Measurements from ENCODE around the gene PDLIM3.
"Not testable (repeated sequence)": the region's sequence is repeated elsewhere in the genome, so short reads cannot be mapped to it uniquely, and the experiment has no call there.

Gene PDLIM3, protein sequence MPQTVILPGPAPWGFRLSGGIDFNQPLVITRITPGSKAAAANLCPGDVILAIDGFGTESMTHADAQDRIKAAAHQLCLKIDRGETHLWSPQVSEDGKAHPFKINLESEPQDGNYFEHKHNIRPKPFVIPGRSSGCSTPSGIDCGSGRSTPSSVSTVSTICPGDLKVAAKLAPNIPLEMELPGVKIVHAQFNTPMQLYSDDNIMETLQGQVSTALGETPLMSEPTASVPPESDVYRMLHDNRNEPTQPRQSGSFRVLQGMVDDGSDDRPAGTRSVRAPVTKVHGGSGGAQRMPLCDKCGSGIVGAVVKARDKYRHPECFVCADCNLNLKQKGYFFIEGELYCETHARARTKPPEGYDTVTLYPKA

DNA sequence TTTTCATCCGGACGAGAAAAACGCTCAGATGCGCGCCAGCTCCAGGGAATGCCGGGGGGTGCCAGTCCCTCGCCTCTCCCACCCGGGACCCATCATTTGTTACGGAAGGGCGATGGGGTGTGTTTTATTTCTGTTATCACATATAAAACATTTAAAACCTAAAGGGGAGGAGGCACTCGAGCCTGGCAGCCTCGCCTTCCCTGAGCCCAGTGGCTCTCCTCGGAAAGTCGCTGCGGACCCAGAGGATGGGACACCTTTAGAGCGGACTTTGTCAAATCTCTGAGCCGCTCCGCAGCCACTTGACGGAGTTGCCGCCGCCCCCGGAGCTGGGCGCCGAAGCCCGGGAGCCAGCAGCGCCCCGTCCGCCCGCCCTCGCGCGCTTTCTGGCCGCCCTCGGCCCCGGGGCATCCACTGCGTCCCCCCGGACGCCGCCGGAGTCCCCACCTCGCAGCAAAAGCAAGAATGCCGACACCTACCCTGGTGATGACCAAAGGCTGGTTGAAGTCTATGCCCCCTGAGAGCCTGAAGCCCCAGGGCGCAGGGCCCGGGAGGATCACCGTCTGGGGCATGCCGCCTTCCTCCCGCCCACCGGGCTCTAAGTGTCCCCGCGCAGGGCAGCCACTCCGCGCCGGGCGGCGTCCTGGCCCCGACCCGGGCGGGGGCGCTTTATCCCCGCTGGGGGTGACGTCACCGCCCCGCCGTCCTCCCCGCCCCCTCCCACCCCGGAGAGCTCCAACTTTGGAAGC is at the start of gene PDLIM3:
PDLIM3 (minus strand) TSS at position 642 of the 746 bp plus-strand sequence; CDS start at position 569, 73 bp downstream.
- no peak for DNase-seq (ENCODE audit: low read depth)

DNA sequence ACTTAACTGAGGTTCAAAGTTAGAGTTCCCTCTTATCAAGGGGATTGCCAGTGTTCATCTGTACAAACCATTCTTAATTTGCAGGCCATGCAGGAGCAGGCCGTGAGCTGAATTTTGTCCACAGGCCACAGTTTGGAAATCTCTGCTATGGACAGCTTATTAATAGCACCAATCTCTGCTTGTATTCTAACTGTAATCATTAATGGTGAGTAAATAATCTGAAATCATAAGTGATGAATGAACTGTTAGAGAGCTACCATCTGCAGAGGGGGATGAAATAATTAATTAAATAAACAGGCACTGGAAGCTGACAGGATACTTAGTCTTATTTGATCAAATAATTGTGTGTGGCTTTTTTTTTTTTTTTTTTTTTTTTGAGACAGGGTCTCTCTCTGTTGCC is 48.5 kb upstream of the PDLIM3 start:
- DNase-seq (ENCODE audit: low read depth): no peak

DNA sequence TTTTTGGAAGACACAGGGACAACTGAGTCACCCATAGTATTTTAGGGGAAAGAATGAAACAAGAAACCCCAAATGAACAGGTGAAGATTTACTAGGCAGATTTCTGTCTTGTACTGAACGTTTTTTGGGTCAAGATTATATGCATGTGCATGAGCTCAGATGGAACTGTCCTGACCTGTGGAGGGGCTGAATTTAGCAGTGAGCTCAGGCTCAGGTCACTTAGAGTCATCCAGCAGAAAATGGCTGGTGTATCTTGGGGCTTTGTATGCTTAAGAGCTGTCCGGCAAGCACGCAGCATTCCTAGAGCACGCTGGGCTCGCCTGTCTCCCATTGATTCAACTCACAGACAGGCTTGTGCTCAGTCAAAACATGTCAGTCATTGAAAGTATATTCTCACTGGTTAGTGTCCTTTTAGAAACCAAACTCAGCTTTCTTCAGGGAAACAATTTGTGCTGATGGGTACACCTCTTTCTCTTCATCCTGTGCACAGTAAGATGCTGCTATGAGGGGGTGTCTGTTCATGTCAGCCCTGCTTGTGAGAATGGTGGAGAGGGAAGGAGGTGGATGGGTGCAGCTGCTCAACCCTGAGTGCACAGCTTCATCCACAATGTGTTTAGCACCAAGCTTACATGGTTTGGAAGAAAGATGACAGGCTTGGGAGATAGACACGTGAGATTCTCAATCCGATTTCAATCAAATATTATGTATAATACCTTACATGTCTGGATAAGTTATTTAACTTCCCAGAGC is 47.5 kb upstream of the PDLIM3 start:
- no peak for DNase-seq (ENCODE audit: low read depth)

DNA sequence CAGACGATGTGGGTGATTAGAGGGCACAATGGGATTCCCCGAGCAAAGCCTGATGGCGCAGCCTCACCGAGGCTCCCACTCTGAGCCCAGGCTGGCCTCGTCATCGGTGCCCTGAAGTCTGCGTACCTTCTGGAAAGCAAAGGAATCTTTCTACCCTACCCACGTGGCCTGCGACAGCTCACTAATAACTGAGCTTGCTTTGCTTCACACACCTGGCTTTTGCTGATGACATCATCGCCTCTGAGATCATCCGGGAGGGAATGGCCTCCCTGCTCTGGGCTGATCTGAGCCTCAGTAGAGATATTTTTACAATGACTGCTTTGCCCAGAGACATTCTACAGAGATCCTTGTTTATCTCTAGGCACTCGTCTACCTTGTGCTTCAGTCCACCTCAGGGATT is 45.4 kb upstream of the PDLIM3 start:
- DNase-seq (ENCODE audit: low read depth): no peak

DNA sequence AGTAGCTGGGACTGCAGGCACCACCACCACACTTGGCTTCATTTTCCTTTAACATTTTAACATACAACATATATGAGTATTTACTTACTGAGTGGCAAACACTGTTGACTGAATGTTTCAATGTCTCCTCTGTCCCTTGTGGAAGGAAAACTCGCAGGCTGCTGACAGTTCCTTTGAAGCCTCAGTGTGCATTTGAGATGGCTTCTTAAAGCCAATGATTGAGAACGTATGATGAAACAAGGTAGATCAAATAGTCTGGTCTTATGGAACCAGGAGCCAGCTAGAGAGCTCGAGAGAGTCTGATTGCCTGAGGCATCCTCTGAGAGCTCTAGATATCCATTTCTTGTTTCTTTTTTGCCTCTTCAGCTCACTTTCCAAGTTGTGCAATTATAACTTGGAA is 43.0 kb upstream of the PDLIM3 start:
- no peak for DNase-seq (ENCODE audit: low read depth)

DNA sequence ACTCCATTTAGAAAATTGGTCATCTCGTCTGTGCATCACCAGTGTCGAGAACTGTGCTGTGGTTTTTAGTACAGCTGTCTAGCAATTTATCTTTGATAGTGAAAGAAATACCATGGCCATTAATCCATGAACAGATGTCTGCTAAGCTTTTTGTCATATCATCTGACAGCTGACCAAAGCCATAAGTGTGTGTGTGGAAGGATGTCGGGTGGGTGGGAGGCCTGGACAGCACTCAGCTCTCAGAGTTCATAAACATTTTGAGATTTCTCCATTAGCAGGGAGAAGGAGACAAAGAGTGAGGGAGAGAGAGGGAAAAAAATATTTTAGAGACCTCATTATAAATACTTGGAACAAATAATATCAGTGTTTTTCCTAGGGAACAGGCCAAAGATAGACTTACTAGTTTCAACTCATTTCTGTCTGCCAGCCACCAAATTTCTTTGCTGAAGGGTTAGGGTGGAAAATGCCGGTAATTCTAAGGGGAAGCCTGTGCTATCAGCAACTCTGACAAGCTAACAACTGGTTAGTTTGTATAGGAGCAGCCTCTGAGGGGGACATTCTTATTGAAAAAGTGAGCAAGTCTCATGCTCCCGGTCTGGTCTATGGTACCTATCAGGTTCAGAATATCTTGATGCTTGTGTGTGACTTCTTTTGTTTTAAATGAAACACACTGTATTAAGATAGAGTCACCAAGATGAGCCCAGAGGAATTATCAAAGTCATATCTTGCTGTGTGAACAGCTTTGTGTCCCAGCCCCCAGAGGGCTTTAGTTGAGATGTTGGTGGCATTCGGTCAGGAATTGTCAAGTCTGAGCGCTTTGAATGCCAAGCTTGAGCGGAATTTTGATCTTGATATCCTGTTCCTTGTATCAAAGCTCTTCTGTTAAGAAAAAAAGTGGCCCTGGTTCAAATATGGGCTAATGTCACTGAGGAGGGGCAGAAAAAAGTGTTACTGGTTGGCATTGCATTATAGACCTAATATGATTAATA is 41.9 kb upstream of the PDLIM3 start:
- DNase-seq (ENCODE audit: low read depth): no peak

DNA sequence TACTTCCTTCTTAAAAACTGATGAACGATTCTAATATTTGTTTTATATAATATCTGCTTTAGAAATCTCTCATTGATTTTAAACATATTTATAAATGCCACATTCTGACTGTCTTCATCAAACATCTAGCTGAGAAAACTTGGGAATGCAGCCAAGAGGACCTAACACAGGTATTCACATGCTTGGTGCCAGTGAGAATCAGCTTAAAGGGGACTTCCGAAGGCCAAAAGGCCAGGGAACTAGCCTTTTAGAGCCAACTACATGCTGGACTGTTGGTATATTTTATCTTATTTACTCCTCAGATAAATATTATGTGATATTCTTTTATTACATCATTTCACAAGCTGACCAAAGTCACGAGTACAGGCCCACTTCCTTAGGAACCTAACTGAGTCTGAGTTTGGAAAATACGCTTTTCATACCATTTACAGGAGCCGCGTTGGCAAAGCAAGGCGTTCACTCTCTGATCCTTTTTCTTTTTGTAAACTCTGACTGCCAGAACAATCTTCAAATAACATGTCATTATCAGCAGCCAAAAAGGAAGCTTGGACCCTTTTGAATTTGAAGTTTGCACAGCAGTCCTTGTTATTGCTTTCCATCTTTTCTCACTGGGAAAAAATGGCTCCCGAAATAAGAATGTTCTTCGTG is 41.1 kb upstream of the PDLIM3 start:
- DNase-seq (ENCODE audit: low read depth): no peak

DNA sequence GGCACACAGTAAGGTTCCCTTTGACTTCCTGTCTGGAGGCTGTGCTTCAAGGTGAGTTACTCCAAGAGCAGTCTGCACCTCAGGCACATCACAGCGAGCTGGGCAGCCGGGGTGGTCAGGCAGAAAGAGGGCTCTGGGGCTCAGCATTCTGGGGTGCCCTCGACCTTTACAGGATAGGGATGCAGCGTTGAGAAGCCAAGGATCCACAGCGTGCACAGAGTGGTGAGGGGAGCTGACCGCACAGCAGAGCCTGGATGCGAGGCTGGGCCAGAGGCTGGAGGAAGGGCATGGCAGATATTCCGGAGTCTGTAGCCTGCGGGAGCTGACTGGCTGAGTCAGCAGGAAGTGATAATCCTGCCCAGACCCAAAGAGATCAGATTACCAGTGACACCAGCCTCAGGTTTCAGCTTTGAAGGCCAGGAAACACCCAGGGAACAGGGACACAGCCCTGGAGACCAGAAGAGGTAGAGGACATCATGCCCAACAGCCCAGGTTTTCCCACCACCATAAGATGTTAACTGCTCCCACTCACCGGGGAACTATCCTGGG is 38.4 kb upstream of the PDLIM3 start:
- DNase-seq (ENCODE audit: low read depth): peak; percentile 47

DNA sequence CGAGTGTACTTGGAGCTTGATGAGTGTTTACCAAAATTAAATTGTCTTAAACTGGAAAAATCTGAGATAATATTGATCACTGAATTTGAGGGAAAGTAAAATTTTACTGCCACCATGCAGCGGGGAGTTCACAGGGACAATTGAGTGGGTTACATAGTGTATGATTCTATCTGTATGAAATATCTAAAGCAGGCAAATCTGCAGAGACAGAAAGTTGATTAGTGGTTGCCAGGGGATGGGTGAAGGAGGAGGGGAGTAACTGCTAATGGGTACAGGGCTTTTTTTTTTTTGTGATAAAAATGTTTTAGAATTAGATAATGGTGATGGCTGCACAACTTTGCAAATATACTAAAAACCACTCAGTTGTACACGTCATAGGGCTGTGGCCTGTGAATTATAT is 35.4 kb upstream of the PDLIM3 start:
- no peak for DNase-seq (ENCODE audit: low read depth)

DNA sequence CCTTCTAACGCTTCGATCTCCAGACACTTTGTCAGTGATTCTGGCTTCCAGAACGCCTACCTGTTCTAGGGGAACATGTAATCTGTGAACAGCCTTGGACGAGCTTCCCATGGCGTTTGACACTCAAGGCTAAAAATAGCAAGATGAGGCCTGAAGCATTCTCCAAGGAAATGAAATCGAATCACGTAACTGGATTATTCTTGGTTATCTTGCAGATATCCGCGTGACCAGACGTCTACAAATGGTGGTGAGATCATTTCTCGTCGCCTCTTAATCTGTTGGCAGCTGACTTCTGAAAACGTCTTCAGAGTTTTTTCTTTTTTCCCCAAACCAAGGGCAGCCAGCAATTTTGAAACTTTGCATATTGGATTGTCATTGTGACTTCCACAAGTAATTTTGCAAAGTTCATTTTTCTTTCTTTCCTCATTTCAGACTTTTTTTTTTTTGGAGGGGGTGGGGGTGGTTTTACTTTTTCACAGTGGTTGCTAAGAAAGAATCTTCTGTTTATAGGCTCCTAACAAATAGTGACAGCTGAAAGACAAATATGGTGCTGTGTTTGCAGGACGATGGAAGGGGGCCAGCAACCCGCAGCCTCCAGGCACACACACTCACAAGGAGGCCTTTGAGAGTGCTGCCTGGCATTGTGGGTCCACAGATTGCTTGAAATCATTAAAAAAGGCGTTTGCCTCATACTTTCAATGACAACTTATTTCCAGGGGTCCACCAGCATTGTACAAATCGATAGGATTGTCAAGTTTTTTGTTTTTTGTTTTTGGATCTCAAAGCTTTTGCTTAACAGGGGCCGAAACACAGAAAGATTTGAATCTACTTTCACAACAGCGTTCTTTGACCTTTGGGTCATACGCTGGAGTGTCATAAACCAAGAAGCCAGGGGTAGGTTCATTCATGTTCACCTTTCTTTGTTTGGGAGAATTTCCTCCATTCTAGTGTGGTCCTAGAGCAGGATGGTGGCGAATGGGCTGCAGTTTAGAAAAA is 32.4 kb upstream of the PDLIM3 start:
- peak; percentile 36 for DNase-seq (ENCODE audit: low read depth)

DNA sequence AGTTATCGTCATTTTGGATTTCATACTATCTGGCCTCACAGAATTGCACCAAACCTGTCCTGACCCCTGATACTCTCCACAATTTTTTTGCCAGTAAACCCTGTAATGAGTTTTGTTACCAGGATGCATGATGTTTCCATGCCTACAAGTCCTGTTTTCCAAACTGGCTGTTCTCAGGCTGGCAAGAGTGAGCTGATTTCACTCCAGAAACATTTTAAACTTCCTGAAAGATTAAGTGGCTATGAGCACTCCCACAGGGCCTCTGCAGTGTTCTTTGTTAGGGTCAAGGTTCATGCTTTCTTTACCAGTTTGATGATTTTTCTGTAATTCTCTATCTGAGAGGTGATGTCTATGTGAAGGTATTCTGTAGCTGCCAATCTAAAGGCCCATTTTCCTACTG is 31.7 kb upstream of the PDLIM3 start:
- DNase-seq (ENCODE audit: low read depth): peak; percentile 89

DNA sequence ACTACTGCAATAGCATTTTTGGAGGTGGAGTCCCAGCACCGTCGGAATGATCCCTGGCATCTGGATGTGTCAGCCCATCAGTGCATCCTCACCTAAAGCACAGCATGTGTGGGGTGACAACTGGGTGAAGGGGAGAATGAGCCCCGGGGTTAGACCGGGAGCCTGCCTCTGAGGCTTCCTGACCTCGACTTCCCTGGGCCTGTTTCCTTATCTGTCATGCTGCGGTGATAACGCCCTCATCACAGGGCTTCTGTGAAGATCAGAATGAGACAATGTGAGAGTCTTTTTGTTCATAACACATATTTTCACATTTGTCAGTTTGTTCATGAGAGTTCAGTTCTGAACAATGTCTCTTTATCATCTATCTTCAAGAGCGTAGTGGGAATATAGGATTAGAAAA is 31.1 kb upstream of the PDLIM3 start:
- no peak for DNase-seq (ENCODE audit: low read depth)

DNA sequence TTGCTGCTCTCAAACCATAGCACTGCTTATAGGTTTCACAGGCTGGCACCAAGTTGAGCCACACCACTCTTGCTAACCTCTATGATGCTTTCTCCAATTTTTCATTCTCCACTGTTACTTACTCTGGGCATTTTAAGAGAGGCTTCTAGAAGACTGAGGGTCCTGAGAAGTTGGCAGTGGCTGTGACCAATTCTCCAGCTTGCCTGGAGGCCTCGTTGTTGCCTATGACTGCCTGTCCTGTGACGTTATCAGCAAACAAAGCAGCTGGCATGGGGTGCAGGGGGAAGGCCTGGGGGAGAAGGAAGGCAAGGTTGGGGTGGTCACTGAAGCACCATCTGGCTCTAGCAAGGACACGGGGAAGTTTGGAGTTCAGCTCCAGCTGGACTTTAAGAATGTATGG is 30.4 kb upstream of the PDLIM3 start:
- DNase-seq (ENCODE audit: low read depth): no peak

DNA sequence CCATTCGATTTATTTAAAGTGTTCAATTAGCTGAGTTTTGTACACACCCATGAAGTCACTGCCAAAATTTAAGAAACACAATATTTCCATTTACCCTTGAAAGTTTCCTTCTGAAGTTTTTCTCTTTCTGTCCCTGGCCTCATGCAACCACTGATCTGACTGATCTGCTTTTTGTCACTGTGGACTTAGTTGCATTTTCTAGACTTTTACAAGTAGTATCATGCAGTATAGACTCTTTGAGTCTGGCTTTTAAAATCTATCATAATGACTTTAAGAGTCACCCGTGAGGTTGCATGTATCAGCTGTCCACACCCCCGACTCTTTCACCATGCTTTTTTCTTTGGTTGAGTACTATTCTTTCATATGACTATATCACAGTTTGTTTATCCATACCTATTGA is 29.0 kb upstream of the PDLIM3 start:
- DNase-seq (ENCODE audit: low read depth): no peak

DNA sequence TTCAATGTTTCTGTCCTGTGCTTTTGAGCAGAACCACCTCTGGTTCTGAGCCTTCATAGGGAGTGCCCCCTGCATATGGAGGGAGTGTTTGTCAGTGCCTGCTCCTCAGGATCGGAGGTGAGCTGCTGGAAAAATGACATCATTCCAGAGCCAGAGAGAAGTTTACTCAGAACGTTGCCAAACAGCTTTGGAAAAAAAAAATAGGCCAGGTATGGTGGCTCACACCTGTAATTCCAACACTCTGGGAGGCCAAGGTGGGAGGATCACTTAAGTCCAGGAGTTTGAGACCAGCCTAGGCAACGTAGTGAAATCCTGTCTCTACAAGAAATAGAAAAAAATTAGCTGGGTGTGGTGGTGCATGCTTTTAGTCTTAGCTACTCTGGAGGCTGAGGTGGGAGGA is 27.2 kb upstream of the PDLIM3 start:
- DNase-seq (ENCODE audit: low read depth): no peak

DNA sequence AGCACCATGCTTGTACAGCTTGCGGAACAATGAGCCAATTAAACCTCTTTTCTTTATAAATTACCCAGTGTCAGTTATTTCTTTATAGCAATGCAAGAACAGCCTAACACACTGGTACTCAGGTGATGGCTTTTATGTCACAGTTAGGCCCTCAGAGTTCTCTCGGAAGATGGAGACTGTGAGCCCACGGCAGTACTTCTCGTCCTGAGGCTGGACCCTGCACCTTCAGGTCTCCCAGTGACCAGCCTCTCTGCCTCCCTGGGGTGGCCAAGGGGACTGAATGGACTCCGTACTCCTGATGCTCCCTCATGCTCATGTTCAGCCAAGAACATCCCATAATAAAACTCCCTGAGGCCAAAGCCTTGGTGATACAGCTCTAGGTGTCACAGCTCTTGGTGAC is 25.0 kb upstream of the PDLIM3 start:
- DNase-seq (ENCODE audit: low read depth): no peak

DNA sequence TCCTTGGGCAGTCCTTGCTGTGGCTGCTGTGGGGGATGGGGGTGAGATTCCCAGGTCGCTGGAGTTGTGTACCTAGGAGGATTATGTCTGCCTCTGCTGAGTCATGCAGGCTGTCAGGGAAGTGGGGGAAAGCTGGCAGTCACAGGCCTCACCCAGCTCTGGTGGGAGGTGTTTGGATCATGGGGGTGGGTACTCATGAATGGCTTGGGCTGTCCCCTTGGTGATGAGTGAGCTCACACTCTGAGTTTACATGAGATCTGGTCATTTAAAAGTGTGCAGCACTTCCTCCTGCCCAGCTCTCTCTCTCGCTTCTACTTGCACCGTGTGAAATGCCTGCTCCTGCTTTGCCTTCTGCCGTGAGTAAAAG is 24.6 kb upstream of the PDLIM3 start:
- no peak for DNase-seq (ENCODE audit: low read depth)

DNA sequence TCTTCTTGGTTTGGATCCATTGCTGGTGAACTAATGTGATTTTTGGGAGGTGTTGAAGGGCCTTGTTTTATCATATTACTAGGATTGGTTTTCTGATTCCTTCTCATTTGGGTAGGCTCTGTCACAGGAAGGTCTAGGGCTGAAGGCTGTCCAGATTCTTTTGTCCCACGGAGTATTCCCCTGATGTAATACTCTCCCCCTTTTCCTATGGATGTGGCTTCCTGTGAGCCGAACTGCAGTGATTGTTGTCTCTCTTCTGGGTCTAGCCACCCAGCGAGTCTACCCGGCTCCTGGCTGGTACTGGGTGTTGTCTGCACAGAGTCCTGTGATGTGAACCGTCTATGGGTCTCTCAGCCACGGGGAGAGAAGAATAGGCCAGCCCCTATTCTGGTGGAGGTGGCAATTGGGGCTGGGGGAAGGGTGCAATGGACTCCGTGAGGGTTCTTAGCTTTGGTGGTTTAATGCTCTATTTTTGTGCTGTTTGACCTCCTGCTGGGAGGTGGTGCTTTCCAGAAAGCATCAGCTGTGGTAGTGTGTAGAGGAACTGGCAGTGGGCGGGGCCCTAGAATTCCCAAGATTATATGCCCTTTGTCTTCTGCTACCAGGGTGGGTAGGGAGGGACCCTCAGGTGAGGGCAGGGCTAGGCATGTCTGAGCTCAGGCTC is 24.1 kb upstream of the PDLIM3 start:
- DNase-seq (ENCODE audit: low read depth): not testable (repeated sequence)

Data from GM04503 (cell line).